Activated naive CD8-positive, alpha-beta T cell treated with anti-CD3 and anti-CD28 coated beads, Interleukin-2, amount 10 ng/mL, durations not matched to agents 7 days and 5 days (primary cell): ENCODE results near the gene ANXA5. TPM values are rescaled to one million over a fixed set of nuclear protein-coding genes. Genes with fewer than 3 reads are reported as not detected.

Source experiments
- ATAC-seq: fragments of 150-1000 bp; cut with Tn5 transposase; one replicate; pipeline ENCODE4 v1.10.0; 2021; ENCODE audit warnings: low read depth, moderate library complexity
- POLR2A ChIA-PET: fragments of 350-600 bp; sonication (Branson Sonifier 250); formaldehyde crosslinking; loops from one replicate; lab custom pipeline; 2021; ENCODE audit warnings: antibody characterized with exemption; lab: Charles Lee
- DNase-seq: peaks from one replicate; pipeline ENCODE4 v3.0.0; 2021
- H3K27ac Mint-ChIP-seq: one replicate; pipeline ENCODE4 v1.8.0; 2022; ENCODE audit warnings: mild to moderate bottlenecking, mixed read lengths
- H3K27me3 Mint-ChIP-seq: one replicate; pipeline ENCODE4 v1.8.0; 2022; ENCODE audit warnings: mild to moderate bottlenecking, moderate library complexity, mixed read lengths
- H3K36me3 Mint-ChIP-seq: one replicate; pipeline ENCODE4 v1.8.0; 2021; ENCODE audit warnings: mild to moderate bottlenecking, mixed read lengths
- H3K4me1 Mint-ChIP-seq: one replicate; pipeline ENCODE4 v1.8.0; 2021; ENCODE audit warnings: mixed read lengths
- H3K4me3 Mint-ChIP-seq: one replicate; pipeline ENCODE4 v1.8.0; 2022; ENCODE audit warnings: mild to moderate bottlenecking, moderate library complexity, mixed read lengths
- H3K9me3 Mint-ChIP-seq: one replicate; pipeline ENCODE4 v1.8.0; 2021; ENCODE audit warnings: mixed read lengths
- total RNA-seq, 2 experiments: library from RNA; stranded (reverse); gene quantifications; one replicate each; pipeline ENCODE4 v1.2.3, GENCODE V29; 2021

ANXA5 gene
- total RNA-seq, 2 experiments from 2014 or later = 104 to 111 TPM

- ATAC-seq = no peak
- H3K27ac Mint-ChIP-seq = no peak overlapping the region
Measured at GRCh38 chr4:121633653-121634052, 63.1 kb downstream of the ANXA5 start.

GRCh38 chr4:121632636-121633035, 64.1 kb downstream of the ANXA5 start:
- H3K4me3 Mint-ChIP-seq = no peak overlapping the region
- H3K4me1 Mint-ChIP-seq = no peaks in the 10 kb centered on the region
- POLR2A ChIA-PET = interaction anchor here (0.7 kb wide), 1 partner anchor 102 kb away, joined by 6 read pairs; no protein-coding TSS in a partner anchor
- no peaks in the 10 kb centered on the region for H3K36me3 Mint-ChIP-seq
- no peaks in the 10 kb centered on the region for H3K9me3 Mint-ChIP-seq
- peaks cover 8% of the 10 kb centered on the region for H3K27me3 Mint-ChIP-seq
- H3K27ac Mint-ChIP-seq = no peak overlapping the region
- DNase-seq (no peak), ATAC-seq (no peak)

More at GRCh38 chr4:121633653-121634052, 63.1 kb downstream of the ANXA5 start:
- no peak for DNase-seq
- no peak overlapping the region for H3K4me3 Mint-ChIP-seq
- H3K4me1 Mint-ChIP-seq = no peaks in the 10 kb centered on the region
- peaks cover 12% of the 10 kb centered on the region for H3K27me3 Mint-ChIP-seq
- H3K9me3 Mint-ChIP-seq = no peaks in the 10 kb centered on the region
- no peaks in the 10 kb centered on the region for H3K36me3 Mint-ChIP-seq
- POLR2A ChIA-PET = no interaction called here

Other genes starting within 250 kb of the ANXA5 start
- gene SMIM43, start 68.2 kb upstream of the ANXA5 start, total RNA-seq = not detected
- 10 to 100 TPM; 48.1 to 50.5 TPM for gene EXOSC9, start 104.3 kb upstream of the ANXA5 start, total RNA-seq
- gene CCNA2, start 126.9 kb upstream of the ANXA5 start, total RNA-seq = 10 to 100 TPM; 84.8 to 86.4 TPM
- 10 to 100 TPM; 16.6 to 20.7 TPM for gene BBS7, start 173.5 kb upstream of the ANXA5 start, total RNA-seq